22Rv1 (cell line): ENCODE results near the gene HIPK2.

Experiments used
- H3K27ac ChIP-seq: fragments of 450-650 bp; 2 replicates; pipeline ENCODE4 v1.5.1; 2017
- ZFX ChIP-seq: fragments of 450-650 bp; IDR thresholded peaks from 2 replicates; pipeline ENCODE4 v1.6.1; 2017; ENCODE audit warnings: antibody characterized with exemption, borderline replicate concordance
- TF ChIP-seq, protein P1 (sequence below): fragments of 450-650 bp; IDR thresholded peaks from 2 replicates; pipeline ENCODE4 v1.5.1; 2017; ENCODE audit warnings: mild to moderate bottlenecking

Gene HIPK2

DNA sequence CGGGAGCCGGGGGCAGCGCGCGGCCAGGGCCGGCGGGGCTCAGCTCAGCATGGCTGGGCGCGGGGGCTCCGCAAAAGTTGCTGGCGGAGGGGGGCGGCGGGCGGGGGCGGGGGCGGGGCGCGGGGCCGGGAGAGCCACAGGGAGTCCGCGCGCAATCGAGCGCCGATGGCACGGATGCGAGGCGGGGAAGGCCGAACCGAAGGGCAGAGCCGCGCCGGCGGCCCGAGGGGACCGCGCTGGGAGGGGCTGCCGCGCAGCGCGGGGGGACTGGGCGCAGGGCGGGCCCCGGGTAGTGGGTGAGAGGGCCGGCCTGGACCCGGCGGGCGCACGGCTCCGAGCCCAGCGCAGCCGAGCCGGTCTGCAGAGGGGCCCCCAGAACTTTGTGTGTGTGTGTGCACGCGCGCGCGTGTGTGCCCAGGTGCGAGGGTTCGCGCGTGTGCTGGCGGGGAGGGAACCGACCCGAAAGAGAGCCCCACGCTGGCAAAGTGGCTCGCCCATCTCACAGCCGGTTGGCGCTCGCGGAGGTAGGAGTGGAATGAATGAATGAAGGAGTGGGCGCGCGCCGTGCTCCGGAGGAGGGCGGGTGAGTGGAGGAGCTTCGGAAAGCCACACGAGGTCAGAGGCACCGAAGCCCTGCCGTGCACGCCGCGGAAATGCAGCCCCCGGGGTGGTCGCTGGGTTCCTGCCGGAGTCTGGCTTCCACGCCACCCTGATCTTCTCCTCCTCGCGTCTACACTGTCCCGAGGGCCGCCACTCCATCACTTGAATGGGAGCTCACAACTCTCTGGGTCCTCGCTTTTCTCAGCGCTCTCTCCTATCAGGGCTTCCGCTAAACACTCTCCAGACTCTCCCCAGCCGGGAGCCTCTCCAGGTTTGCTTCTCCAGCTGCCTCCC lies at the start of gene HIPK2:
Gene HIPK2, minus strand, starts transcription at position 51 of the 894 bp plus-strand sequence. CDS start 375 bp downstream, outside the sequence.
- no peak for TF ChIP-seq ZFX
- H3K27ac ChIP-seq: peak within 1 kb of the TSS; percentile 83

DNA sequence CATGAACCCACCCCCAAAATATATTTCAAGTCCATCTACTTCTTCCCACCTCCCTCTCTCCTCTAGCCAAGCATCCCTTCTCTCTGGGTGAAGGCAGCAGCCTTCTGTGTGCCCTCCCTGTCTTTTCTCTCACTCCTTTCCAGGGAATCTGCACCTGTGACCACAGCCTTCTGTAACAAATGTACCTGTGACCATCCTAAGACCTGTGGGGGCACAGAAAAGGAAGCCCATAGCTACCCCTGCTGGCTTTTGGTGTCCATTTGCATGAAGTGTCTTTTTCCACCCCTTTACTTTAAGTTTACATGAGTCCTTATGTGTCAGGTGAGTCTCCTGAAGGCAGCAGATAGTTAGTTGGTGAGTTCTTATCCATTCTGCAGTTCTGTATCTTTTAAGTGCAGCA lies 49.2 kb upstream of the HIPK2 start:
- no peak overlapping the region for H3K27ac ChIP-seq
- TF ChIP-seq, protein P1, sequence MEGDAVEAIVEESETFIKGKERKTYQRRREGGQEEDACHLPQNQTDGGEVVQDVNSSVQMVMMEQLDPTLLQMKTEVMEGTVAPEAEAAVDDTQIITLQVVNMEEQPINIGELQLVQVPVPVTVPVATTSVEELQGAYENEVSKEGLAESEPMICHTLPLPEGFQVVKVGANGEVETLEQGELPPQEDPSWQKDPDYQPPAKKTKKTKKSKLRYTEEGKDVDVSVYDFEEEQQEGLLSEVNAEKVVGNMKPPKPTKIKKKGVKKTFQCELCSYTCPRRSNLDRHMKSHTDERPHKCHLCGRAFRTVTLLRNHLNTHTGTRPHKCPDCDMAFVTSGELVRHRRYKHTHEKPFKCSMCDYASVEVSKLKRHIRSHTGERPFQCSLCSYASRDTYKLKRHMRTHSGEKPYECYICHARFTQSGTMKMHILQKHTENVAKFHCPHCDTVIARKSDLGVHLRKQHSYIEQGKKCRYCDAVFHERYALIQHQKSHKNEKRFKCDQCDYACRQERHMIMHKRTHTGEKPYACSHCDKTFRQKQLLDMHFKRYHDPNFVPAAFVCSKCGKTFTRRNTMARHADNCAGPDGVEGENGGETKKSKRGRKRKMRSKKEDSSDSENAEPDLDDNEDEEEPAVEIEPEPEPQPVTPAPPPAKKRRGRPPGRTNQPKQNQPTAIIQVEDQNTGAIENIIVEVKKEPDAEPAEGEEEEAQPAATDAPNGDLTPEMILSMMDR: peak; percentile 18; the same call in 1 of the 2 replicates
- no peak for TF ChIP-seq ZFX

DNA sequence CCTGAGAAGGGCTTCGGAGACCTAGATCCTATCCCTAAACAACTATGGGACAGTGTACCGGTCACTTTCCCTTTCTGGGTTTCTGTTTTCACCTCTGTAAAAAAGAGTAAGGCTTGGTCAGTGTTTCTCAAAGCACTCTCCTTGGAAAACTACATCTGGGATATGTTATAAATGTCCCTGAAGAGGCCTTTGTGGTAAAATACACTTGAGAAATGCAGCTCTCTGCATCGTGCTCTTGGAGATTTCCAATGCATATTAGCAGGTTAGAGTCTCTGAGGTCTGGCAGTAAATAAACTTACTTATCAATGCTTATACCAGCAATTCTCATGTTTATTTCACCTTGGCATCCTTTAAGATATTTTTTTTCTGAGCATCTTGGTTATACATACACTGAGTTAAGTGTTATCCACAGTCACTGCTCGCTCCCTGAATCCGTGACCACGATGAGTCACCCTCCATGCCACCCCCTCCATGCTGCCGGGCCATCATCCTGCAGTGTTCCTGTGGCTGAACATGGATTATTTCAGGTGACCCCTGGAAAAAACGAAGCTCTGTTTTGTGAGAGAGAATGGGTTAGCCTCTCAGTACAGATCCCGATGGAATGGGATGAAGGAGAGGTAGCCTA lies 48.0 kb upstream of the HIPK2 start:
- H3K27ac ChIP-seq: no peak overlapping the region
- no peak for TF ChIP-seq ZFX
- TF ChIP-seq, protein P1: no peak

DNA sequence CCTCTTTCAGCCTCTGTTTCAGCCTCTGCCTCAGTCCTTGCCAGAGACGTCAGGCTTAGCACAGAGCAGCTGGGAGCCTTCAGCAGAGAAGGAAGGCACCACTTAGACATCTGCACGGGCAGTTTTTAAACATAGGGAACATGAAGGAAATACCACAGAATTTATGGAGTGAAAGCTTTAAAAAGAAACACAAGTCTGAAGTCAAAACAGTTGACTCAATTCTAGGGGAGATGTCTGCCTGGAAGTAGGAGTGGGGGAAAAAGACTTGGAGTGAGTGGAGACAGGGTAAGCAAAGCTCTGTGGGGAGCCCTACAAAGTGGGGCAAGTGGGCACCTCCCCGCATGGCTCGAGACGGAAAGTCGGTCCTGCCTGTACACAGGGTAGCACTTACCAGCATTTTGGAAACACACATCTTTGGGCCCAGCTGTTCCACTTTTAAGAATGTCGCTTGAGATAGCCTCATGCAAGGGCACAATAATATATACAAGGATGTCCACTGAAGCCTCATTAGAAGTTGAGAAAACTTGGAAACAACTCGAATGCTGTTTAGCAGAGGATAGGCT lies 46.2 kb upstream of the HIPK2 start:
- H3K27ac ChIP-seq: no peak overlapping the region
- TF ChIP-seq, protein P1: no peak
- TF ChIP-seq ZFX: no peak

DNA sequence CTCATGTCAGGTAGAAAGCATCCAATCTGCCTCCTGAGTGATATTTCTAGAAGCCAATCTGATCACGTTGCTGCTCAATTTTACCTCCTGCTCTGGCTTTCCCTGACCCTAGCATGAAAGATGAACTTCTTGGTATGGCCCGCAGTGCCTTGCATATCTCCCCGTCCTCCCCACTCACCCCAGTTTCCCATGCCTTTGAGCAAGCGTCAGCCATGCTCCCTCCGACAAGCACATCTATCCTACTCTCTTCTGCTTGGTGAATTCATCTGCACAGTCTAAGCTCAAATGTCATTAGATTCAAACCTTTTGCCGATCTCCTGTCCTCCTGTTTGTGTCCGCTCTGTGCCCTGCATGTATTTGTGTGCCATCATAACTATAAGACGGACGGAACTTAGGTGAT lies 45.1 kb upstream of the HIPK2 start:
- TF ChIP-seq ZFX: no peak
- TF ChIP-seq, protein P1: no peak
- no peak overlapping the region for H3K27ac ChIP-seq

DNA sequence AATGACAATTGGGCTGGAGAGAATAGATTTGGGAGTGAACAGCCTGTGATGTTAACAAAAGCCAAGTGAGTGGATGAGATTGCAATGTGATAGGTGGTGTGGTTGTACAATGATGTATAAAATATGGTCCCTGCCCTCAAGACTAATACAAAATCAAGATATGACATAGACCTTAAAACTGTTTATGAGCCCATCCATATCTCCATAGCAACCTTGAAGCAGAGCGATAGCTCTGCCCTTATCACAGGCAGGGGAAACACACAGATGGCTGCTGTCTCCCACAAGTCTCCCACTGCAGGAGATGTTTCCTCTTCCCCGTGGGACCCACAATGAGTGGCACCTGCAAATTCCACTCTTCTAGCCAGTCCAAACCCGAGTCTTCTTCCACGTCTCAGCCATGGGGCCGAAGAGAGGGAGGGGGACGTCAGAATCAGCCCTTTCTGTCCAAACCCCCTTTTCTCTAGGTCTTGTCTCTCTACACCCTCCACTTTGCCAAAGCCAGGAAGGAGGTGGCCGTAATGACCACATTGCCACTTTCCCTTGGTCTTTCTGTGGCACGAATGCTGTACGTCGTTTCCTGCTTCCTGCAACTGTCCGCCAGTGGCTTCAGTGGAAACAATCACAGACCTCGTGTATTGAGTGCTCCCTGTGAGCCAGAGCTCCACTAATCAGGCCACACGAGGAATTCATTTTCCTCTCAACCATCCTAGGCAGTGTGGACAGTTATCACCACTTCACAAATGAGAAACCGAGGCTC lies 43.7 kb upstream of the HIPK2 start:
- no peak for TF ChIP-seq ZFX
- TF ChIP-seq, protein P1: no peak
- no peak overlapping the region for H3K27ac ChIP-seq

DNA sequence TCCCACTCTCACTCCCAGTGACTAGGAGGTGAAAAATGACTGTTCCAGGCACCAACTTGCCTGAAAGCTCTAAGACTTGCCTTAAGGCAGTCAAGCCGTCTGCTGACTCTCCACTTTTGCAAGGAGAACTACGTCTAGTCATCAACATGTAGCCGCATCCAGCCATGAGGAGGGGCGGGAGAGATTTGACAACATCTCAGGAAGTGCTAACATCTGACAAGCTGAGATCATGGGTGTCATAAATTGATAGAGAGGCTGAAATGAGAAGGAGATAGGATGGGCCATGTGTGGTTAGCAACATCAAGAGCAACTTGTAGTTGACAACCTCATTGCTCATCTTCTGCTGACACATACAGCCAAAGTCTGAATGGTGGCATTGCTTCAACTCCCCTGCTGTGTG lies 42.3 kb upstream of the HIPK2 start:
- TF ChIP-seq ZFX: no peak
- TF ChIP-seq, protein P1: no peak
- no peak overlapping the region for H3K27ac ChIP-seq
